HCT116 (cell line): Measurements from ENCODE around the gene HEMK1. TPM values are rescaled to one million over a fixed set of nuclear protein-coding genes. Genes with fewer than 3 reads are reported as not detected.

ENCODE experiments used
- ATAC-seq: fragments of 200-7000 bp; cut with Tn5 transposase; 2 replicates; pipeline ENCODE4 v1.9.1; 2020; ENCODE audit warnings: mild to moderate bottlenecking, moderate library complexity
- BruUV-seq: library from RNA; stranded (reverse); fragments of 400-500 nt; replicated peaks from 2 replicates; lab custom pipeline; 2021; lab: Mats Ljungman, UMichigan
- CTCF ChIA-PET: fragments of 300-600 bp; sonication (Branson Sonifier 250); formaldehyde crosslinking; loops from one replicate; lab custom pipeline; 2021; ENCODE audit warnings: antibody characterized with exemption; lab: Charles Lee
- POLR2A ChIA-PET: fragments of 300-600, 350-600 bp; sonication (Branson Sonifier 250); formaldehyde crosslinking; loops from one replicate; lab custom pipeline; 2021; ENCODE audit warnings: antibody characterized with exemption; lab: Charles Lee
- RAD21 ChIA-PET, 2 experiments: fragments of 300-600 bp; sonication (Branson Sonifier 250); formaldehyde crosslinking; loops; one replicate each; lab custom pipeline; 2023; ENCODE audit warnings: low total read pairs in 2 of 2; ENCODE audit not compliant: uncharacterized antibody in 2 of 2, unreplicated experiment in 2 of 2, low non-redundant PET in 1 of 2; lab: Charles Lee
- DNase-seq: peaks from one replicate; pipeline ENCODE4 v3.0.0-alpha.2; 2010; ENCODE audit warnings: low read depth, low spot score
- H2AFZ ChIP-seq: fragments of 200-600 bp; shearing (Covaris generic), sonication (generic); 2 replicates; pipeline ENCODE4 v1.6.1; 2017; ENCODE audit warnings: low read depth, mixed run types, mixed read lengths, antibody characterized with exemption, low read length; ENCODE audit not compliant: poor library complexity, severe bottlenecking
- H3K27ac ChIP-seq: 2 replicates; pipeline ENCODE4 v1.5.1; 2012; ENCODE audit warnings: low read depth, low read length
- H3K27me3 ChIP-seq: fragments of 200-600 bp; sonication (generic); 2 replicates; pipeline ENCODE4 v1.6.1; 2016; ENCODE audit warnings: mixed run types, low read length, mixed read lengths; ENCODE audit not compliant: insufficient read depth
- H3K36me3 ChIP-seq, 2 experiments: fragments of 200-500 bp in 1 of 2; fragments of 200-600 bp in 1 of 2; sonication (Bioruptor generic) in 1 of 2; sonication (generic) in 1 of 2; 2 replicates each; pipeline versions ENCODE4 v1.5.1 to v1.6.1; 2014 to 2016; ENCODE audit warnings: low read length in 2 of 2, inconsistent platforms in 1 of 2, mixed read lengths in 1 of 2, mixed run types in 1 of 2; ENCODE audit not compliant: insufficient read depth in 2 of 2, control insufficient read depth in 1 of 2
- H3K4me1 ChIP-seq, 2 experiments: fragments of 200-600 bp in 1 of 2; sonication (generic) in 1 of 2; 2 replicates each; pipeline versions ENCODE4 v1.5.1 to v1.6.1; 2012 to 2017; ENCODE audit warnings: low read length in 2 of 2, inconsistent platforms in 1 of 2, mild to moderate bottlenecking in 1 of 2, mixed read lengths in 1 of 2, mixed run types in 1 of 2, moderate library complexity in 1 of 2; ENCODE audit not compliant: insufficient read depth in 2 of 2, control insufficient read depth in 1 of 2
- H3K4me2 ChIP-seq: fragments of 200-600 bp; sonication (generic); 2 replicates; pipeline ENCODE4 v1.6.1; 2017; ENCODE audit warnings: mixed run types, low read length, mixed read lengths
- H3K4me3 ChIP-seq, 2 experiments: fragments of 200-600 bp in 1 of 2; sonication (generic) in 1 of 2; replicated peaks in 1 of 2; 2 replicates each; pipeline ENCODE4 v1.5.1; 2011 to 2016; ENCODE audit warnings: low read length in 2 of 2, control low read depth in 1 of 2, low read depth in 1 of 2, mild to moderate bottlenecking in 1 of 2, mixed read lengths in 1 of 2, mixed run types in 1 of 2
- H3K79me2 ChIP-seq: fragments of 200-600 bp; sonication (generic); 2 replicates; pipeline ENCODE4 v1.6.1; 2017; ENCODE audit warnings: mild to moderate bottlenecking, mixed run types, low read length, moderate library complexity, mixed read lengths; ENCODE audit not compliant: insufficient read depth
- H3K9ac ChIP-seq: fragments of 200-600 bp; sonication (generic); 2 replicates; pipeline ENCODE4 v1.6.1; 2016; ENCODE audit warnings: low read length, mixed read lengths
- H3K9me2 ChIP-seq: fragments of 200-600 bp; sonication (generic), shearing (Covaris generic); 2 replicates; pipeline ENCODE4 v1.6.1; 2017; ENCODE audit warnings: mixed run types, mild to moderate bottlenecking, moderate library complexity; ENCODE audit not compliant: insufficient read depth
- H3K9me3 ChIP-seq, 2 experiments: fragments of 200-500 bp in 1 of 2; fragments of 200-600 bp in 1 of 2; sonication (Bioruptor generic) in 1 of 2; sonication (generic) in 1 of 2; 2 replicates each; pipeline ENCODE4 v1.6.1; 2014 to 2017; ENCODE audit warnings: low read length in 2 of 2, mixed read lengths in 2 of 2, inconsistent platforms in 1 of 2, low read depth in 1 of 2, mild to moderate bottlenecking in 1 of 2, mixed run types in 1 of 2, moderate library complexity in 1 of 2; ENCODE audit not compliant: control insufficient read depth in 1 of 2, insufficient read depth in 1 of 2
- H4K20me1 ChIP-seq: fragments of 200-600 bp; sonication (generic), shearing (Covaris generic); 2 replicates; pipeline ENCODE4 v1.6.1; 2017; ENCODE audit warnings: mixed run types, mild to moderate bottlenecking, moderate library complexity; ENCODE audit not compliant: insufficient read depth
- CBX3 ChIP-seq: IDR thresholded peaks from 2 replicates; pipeline ENCODE4 v1.6.1; 2012; ENCODE audit warnings: low read depth
- CEBPB ChIP-seq: IDR thresholded peaks from 2 replicates; pipeline ENCODE4 v1.6.1; 2012; ENCODE audit warnings: low read depth
- EGR1 ChIP-seq: IDR thresholded peaks from 2 replicates; pipeline ENCODE4 v1.6.1; 2012; ENCODE audit warnings: low read depth
- EZH2phosphoT487 ChIP-seq: fragments of 200-600 bp; IDR thresholded peaks from 2 replicates; pipeline ENCODE4 v1.6.1; 2018; ENCODE audit warnings: antibody characterized with exemption, borderline replicate concordance
- FOSL1 ChIP-seq: IDR thresholded peaks from 2 replicates; pipeline ENCODE4 v1.6.1; 2012; ENCODE audit warnings: low read depth
- JUND ChIP-seq: IDR thresholded peaks from 2 replicates; pipeline ENCODE4 v1.6.1; 2012
- POLR2A ChIP-seq: IDR thresholded peaks from 2 replicates; pipeline ENCODE4 v1.7.0; 2011; ENCODE audit warnings: borderline replicate concordance; ENCODE audit not compliant: insufficient read depth, insufficient read length; ENCODE audit errors: extremely low read depth
- RAD21 ChIP-seq: IDR thresholded peaks from 2 replicates; pipeline ENCODE4 v1.6.1; 2012; ENCODE audit warnings: low read depth, mild to moderate bottlenecking
- SP1 ChIP-seq: IDR thresholded peaks from 2 replicates; pipeline ENCODE4 v1.6.1; 2012; ENCODE audit warnings: low read depth
- ZFX ChIP-seq: fragments of 450-650 bp; IDR thresholded peaks from 2 replicates; pipeline ENCODE4 v1.6.1; 2017
- intact Hi-C: fragments of 100-400 bp; cut with micrococcal nuclease; formaldehyde crosslinking; loops from 2 replicates; pipeline ENCODE4 v1.10.0; 2022
- total RNA-seq: library from RNA; stranded (reverse); gene quantifications from one replicate; pipeline ENCODE4 v1.2.1, GENCODE V29; 2021; ENCODE audit not compliant: unreplicated experiment
- TF ChIP-seq, protein P1 (sequence below), 3 experiments: fragments of 200-600 bp in 1 of 3; sonication (generic) in 1 of 3; IDR thresholded peaks in 2 of 3; conservative IDR thresholded peaks in 1 of 3; 2 replicates each; pipeline ENCODE4 v1.5.1; 2012 to 2017; ENCODE audit warnings: low read depth in 2 of 3, low read length in 2 of 3, antibody characterized with exemption in 1 of 3, borderline replicate concordance in 1 of 3, control low read depth in 1 of 3, mild to moderate bottlenecking in 1 of 3, mixed read lengths in 1 of 3, mixed run types in 1 of 3, moderate library complexity in 1 of 3; ENCODE audit not compliant: insufficient read depth in 1 of 3
- TF ChIP-seq, protein P2 (sequence below): IDR thresholded peaks from 2 replicates; pipeline ENCODE4 v1.6.1; 2011; ENCODE audit warnings: mild to moderate bottlenecking, low read length, moderate library complexity; ENCODE audit not compliant: insufficient replicate concordance; ENCODE audit errors: extremely low read depth
- TF ChIP-seq, protein P3 (sequence below): IDR thresholded peaks from 2 replicates; pipeline ENCODE4 v1.6.1; 2012

The HEMK1 gene
- total RNA-seq, 1 experiment from 2014 or later, result 20.5 TPM

DNA sequence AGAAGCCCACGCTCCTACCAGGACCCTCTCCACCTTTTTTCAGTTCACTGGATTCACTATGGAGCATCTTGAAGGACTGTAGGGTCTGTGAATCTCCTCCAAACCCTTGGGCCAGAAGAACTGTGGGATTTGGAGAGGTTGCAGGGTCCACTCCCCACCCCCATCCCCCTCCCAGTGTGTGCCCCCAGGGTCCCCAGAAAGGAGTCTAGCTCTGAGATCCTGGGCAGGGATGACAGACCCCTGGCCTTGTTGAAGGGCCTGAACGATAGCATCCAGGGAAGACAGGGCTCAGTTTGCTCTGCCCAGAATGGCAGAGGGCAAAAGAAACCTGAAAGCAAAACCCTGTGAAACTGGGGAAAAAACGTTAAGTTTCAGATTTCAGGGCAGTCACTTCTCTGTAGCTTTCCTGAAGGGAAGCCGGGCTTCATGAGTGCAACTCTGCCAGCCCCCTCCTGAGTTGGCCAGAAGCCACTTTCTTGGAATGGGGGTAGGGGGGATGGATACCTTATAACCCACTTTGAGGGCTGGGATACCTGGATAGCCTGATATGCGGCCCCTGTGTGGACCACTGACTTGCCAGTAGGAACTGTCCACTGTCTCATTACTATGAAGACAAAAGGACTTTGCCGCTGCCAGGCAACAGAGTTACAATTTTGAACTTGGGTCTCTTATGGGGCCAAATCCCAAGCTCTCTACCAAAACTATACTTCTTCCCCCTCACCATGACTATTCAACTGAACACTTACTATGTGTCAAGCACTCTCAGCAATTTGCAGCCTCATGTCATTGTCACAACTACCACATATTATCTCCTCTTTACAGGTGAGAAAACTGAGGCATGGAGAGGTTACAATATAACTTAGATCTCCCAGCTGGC lies 43.9 kb downstream of the HEMK1 start:
- ChIA-PET POLR2A (interaction anchor here (1.7 kb wide), 1 partner anchor 44 kb away, joined by 19 read pairs; the partner anchor contains the start of gene HEMK1), RAD21 (interaction anchor here (0.8 to 1.5 kb wide), 3 partner anchors 12 to 276 kb away, joined by 3 to 4 read pairs (median 3); partner anchors contain the start of gene HEMK1 (in 1 of the 2)), CTCF (interaction anchor here (0.9 to 1.5 kb wide), 4 partner anchors 40 to 419 kb away, joined by 3 to 4 read pairs (median 4); partner anchors contain the start of gene HEMK1)
- BruUV-seq, result no TSS peak
- Histone ChIP-seq H3K9me3 (no peaks in the 10 kb centered on the region), H3K9ac (no peak overlapping the region), H3K4me2 (peak overlapping the region; percentile 93; the same call in 1 of the 2 replicates), H2AFZ (no peak overlapping the region), H3K4me3 (no peak overlapping the region), H3K79me2 (peaks cover 11% of the 10 kb centered on the region), H3K27ac (no peak overlapping the region), H3K36me3 (no peaks in the 10 kb centered on the region), H3K4me1 (peaks cover 14 to 44% of the 10 kb centered on the region in 2 experiments), H4K20me1 (no peaks in the 10 kb centered on the region), H3K9me2 (no peaks in the 10 kb centered on the region), H3K27me3 (no peaks in the 10 kb centered on the region)
- DNase-seq, result no peak
- TF ChIP-seq, protein P1, sequence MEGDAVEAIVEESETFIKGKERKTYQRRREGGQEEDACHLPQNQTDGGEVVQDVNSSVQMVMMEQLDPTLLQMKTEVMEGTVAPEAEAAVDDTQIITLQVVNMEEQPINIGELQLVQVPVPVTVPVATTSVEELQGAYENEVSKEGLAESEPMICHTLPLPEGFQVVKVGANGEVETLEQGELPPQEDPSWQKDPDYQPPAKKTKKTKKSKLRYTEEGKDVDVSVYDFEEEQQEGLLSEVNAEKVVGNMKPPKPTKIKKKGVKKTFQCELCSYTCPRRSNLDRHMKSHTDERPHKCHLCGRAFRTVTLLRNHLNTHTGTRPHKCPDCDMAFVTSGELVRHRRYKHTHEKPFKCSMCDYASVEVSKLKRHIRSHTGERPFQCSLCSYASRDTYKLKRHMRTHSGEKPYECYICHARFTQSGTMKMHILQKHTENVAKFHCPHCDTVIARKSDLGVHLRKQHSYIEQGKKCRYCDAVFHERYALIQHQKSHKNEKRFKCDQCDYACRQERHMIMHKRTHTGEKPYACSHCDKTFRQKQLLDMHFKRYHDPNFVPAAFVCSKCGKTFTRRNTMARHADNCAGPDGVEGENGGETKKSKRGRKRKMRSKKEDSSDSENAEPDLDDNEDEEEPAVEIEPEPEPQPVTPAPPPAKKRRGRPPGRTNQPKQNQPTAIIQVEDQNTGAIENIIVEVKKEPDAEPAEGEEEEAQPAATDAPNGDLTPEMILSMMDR (IDR thresholded peaks at IDR 0.05 in 2 of 3, conservative IDR thresholded peaks at IDR 0.05 in 1 of 3; ENCODE audit: borderline replicate concordance in 1 of 3, insufficient read depth in 1 of 3, low read depth in 2 of 3, low read length in 2 of 3), result no peak
- no peak for TF ChIP-seq RAD21
- TF ChIP-seq, protein P2, sequence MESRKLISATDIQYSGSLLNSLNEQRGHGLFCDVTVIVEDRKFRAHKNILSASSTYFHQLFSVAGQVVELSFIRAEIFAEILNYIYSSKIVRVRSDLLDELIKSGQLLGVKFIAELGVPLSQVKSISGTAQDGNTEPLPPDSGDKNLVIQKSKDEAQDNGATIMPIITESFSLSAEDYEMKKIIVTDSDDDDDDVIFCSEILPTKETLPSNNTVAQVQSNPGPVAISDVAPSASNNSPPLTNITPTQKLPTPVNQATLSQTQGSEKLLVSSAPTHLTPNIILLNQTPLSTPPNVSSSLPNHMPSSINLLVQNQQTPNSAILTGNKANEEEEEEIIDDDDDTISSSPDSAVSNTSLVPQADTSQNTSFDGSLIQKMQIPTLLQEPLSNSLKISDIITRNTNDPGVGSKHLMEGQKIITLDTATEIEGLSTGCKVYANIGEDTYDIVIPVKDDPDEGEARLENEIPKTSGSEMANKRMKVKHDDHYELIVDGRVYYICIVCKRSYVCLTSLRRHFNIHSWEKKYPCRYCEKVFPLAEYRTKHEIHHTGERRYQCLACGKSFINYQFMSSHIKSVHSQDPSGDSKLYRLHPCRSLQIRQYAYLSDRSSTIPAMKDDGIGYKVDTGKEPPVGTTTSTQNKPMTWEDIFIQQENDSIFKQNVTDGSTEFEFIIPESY, result no peak
- no peak for TF ChIP-seq CBX3
- no peak for TF ChIP-seq SP1
- TF ChIP-seq, protein P3, sequence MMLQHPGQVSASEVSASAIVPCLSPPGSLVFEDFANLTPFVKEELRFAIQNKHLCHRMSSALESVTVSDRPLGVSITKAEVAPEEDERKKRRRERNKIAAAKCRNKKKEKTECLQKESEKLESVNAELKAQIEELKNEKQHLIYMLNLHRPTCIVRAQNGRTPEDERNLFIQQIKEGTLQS, result no peak
- TF ChIP-seq POLR2A, result no peak
- TF ChIP-seq JUND, result no peak
- TF ChIP-seq EGR1, result no peak
- no peak for TF ChIP-seq CEBPB
- TF ChIP-seq FOSL1, result no peak
- TF ChIP-seq EZH2phosphoT487, result no peak
- TF ChIP-seq ZFX, result no peak
- intact Hi-C loops, result loop anchor here (5.0 kb wide), 1 partner anchor 266 kb away; the partner anchor contains the start of gene ZMYND10
- no peak for ATAC-seq
